Measurements from ENCODE around the gene HOXC10. TPM values are rescaled to one million over a fixed set of nuclear protein-coding genes. Genes with fewer than 3 reads are reported as not detected.

Gene HOXC10
- total RNA-seq, 1 donor: 0.43 TPM

- DNase-seq (ENCODE audit: low read depth): no peak
- TF ChIP-seq CTCF (IDR thresholded peaks at IDR 0.05; ENCODE audit: insufficient read depth, low read depth, low read length): no peak
- no peak overlapping the region for H3K4me3 ChIP-seq (ENCODE audit: low read depth, low read length)
These were observed 34.0 kb upstream of the HOXC10 start for GRCh38 chr12:53950789-53951576.

GRCh38 chr12:53951577-53952334 lies 33.2 kb upstream of the HOXC10 start:
- TF ChIP-seq CTCF (IDR thresholded peaks at IDR 0.05; ENCODE audit: insufficient read depth, low read depth, low read length): no peak
- DNase-seq (ENCODE audit: low read depth): no peak
- H3K4me3 ChIP-seq (ENCODE audit: low read depth, low read length): no peak overlapping the region

- TF ChIP-seq CTCF (IDR thresholded peaks at IDR 0.05; ENCODE audit: insufficient read depth, low read depth, low read length): no peak
- no peak for DNase-seq (ENCODE audit: low read depth)
- no peak overlapping the region for H3K4me3 ChIP-seq (ENCODE audit: low read depth, low read length)
These were observed 32.6 kb upstream of the HOXC10 start for GRCh38 chr12:53952335-53952694.

GRCh38 chr12:53952871-53953734 lies 31.8 kb upstream of the HOXC10 start:
- TF ChIP-seq CTCF (IDR thresholded peaks at IDR 0.05; ENCODE audit: insufficient read depth, low read depth, low read length): no peak
- no peak overlapping the region for H3K4me3 ChIP-seq (ENCODE audit: low read depth, low read length)
- DNase-seq (ENCODE audit: low read depth): no peak

- DNase-seq (ENCODE audit: low read depth): no peak
- no peak for TF ChIP-seq CTCF (IDR thresholded peaks at IDR 0.05; ENCODE audit: insufficient read depth, low read depth, low read length)
- H3K4me3 ChIP-seq (ENCODE audit: low read depth, low read length): no peak overlapping the region
These were observed 30.9 kb upstream of the HOXC10 start for GRCh38 chr12:53953831-53954693.

GRCh38 chr12:53954694-53955035 lies 30.3 kb upstream of the HOXC10 start, which contains the start of gene HOXC12:
HOXC12 (plus strand) TSS chr12:53954903; CDS start chr12:53954930, 27 bp downstream.
- H3K4me3 ChIP-seq (ENCODE audit: low read depth, low read length): no peak within 1 kb of the TSS
- DNase-seq (ENCODE audit: low read depth): no peak
- no peak for TF ChIP-seq CTCF (IDR thresholded peaks at IDR 0.05; ENCODE audit: insufficient read depth, low read depth, low read length)

All from fibroblast of villous mesenchyme (primary cell).